CD4-positive, alpha-beta T cell treated with Interferon gamma for 1 hour (primary cell): ENCODE results near the gene NEK1.
"Not testable (repeated sequence)": the region's sequence is repeated elsewhere in the genome, so short reads cannot be mapped to it uniquely, and the experiment has no call there.

Source experiments
- DNase-seq: peaks from one replicate; pipeline ENCODE4 v3.0.0-alpha.2; 2020

The NEK1 gene

DNA sequence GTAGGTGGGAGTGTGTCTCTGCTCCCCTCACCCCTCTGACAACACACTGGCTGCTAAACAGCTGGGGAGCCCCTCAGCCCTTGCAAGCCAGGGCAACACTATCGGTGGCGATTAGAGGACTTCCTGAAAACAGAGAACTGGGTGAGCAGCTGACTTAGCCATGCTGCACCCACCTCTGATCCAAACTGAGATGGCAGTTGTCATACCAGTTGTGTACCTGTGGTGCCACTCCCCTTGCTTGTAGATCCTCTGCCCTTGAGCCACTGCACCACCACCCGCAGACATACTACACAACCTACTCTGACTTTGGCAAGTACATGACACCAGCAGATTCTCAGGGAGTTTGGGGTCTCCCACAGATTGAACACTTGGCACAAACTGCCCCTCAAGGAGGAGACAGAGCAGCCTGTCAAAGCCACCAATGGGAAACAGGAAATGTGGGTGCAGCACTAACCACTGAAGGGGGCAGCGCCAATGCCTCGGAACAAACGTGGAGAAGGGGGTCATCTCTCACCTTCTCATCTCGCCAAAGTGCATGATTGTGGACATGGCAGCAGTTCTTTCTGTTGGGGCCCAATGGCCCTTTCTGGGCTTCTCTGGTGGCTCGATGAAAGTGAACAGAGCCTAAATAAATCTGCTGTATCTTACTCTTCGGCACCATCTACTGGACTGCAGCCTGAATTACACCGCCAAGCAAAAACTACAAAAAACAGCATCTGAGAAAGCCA, 119.8 kb downstream of the NEK1 start:
- peak; percentile 2 for DNase-seq

DNA sequence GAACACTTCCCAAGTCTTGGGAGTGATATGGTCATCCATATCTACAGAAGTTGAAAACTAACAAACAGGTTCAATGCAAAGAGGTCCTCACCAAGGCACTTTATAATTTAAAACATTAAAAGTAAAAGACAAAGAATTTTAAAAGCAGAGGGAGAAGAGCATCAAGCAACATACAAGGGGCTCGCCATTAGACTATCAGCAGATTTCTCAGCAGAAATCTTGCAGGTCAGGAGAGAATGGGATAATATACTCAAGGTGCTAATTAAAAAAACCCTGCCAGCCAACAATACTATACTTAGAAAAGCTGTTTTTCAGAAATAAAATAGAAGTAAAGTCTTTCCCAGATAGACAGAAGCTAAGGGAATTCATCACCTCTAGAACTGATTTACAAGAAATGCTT, 121.2 kb downstream of the NEK1 start:
- no peak for DNase-seq

DNA sequence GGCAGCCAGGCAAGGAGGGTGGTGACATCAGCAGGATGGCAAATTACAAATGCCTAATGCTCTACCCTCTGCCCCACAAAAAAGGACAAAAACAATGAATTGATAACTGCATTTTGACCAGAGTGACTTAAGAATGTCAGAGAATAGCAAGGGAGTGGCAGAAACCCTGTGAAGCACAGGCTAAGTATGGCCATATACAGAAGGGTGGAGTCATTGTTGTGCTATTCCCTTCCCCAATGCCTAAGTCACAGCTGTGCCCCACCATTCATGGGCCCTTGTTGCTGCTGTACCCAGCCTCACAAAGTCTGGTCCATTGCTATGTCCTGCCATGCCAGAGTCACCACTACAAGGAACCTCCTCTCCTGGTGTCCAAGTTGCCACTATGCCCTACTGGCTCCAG, 123.1 kb downstream of the NEK1 start:
- DNase-seq, result no peak

DNA sequence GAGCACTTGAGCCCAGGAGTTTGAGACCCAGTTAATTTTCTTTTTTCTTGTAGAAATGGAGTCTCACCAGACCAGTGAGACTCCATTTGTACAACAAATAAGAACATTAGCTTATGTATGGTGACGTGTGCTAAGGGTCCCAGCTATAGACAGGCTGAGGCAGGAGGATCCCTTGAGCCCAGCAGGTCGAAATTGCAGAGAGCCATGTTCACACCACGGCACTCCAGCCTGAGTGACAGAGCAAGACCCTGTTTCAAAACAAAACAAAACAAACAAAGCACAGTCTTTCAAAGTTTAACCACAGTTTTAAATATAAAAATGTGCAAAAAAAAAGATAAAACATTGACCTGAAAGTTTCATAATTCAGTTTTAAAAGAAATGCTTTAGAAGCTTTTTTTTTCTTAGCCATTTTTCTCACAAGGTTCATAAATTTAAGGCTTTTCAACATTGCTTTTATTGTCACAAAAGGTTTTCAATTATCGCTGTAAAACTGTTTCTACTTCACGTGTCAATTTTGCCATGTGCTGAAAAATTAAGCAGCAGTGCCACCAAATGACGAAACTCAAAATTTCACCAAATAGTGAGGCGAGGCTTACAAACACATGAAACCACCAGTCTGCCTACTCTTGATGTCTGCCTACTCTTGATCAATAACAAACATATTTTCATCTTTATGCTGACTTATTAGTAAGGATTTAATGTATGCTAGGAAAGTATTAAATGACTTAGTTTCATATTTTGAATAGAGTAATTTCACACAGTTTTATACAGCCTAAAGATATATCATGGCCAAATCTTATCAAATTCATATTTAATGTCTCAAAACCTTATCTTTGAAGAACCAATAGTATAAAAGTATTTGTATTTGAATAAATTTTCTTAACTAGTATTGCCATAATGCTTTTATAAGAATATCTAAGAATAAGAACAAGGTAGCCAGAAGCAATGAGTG, 126.3 kb downstream of the NEK1 start:
- peak; percentile 2 for DNase-seq

DNA sequence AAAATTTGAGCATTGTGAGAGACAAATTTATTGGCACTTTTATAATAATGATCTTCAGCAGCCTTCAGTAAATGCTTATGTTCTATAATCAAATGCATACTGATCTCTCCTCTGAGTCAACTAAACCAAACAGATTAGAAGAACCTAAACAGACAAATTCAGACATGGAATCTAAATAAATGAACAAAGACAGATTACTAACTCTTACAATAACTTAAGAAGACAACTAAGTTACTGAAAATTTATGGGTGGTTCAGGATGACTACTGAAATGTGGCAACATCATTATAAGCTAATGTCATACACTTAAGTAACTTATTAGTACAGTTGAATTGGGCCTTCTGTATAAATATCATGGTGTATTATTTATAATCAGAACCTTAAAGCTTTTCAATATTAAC, 127.3 kb downstream of the NEK1 start:
- no peak for DNase-seq

DNA sequence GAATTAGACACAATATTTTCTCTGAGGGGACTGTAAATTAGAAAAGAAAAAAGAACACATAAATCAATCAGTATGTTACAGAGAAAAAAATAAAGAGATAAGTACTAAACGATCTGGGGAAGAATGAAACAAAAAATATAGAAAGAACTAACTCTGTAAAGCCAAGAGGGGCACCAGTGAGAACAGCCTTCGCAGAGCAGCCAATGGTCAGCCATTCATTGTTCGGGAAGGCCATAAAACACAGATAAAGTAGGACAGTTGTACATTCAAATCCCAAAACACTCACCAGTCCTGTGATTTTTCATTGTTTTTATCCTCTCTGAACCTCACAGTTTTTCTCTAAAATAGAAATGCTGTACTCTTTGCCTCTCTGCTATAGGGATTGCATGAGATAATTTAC, 127.9 kb downstream of the NEK1 start:
- DNase-seq, result no peak

DNA sequence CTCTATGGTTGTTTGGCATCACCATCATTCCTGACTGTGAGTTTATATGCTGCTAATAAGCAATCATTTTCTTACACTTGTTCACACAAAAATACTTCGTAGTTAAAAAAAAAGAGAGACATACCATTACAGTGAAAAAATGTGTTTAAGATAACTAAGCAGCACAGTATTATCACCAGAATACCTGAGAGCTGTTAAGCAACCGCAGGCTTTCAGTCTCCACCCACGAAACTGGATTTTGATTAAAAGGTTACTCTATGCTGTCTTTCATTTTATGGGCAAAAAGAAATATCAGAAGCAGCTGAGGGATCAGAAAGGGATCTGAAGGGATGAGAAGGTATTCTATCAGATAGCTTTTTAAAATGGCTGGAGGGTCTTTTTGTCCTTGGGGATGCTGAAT, 148.3 kb downstream of the NEK1 start:
- DNase-seq, result no peak

DNA sequence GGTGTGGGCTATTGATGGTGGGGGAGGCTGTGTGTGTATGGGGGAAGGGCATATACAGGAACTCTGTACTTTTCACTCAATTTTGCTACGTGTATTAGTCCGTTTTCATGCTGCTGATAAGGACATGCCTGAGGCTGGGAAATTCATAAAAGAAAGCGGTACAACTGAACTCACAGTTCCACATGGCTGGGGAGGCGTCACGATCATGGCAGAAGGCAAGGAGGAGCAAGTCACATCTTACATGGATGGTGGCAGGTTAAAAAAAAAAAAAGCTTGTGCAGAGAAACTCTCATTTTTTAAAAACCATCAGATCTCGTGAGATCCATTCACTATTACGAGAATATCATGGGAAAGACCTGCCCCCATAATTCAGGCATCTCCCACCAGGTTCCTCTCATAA, 152.3 kb downstream of the NEK1 start:
- no peak for DNase-seq

DNA sequence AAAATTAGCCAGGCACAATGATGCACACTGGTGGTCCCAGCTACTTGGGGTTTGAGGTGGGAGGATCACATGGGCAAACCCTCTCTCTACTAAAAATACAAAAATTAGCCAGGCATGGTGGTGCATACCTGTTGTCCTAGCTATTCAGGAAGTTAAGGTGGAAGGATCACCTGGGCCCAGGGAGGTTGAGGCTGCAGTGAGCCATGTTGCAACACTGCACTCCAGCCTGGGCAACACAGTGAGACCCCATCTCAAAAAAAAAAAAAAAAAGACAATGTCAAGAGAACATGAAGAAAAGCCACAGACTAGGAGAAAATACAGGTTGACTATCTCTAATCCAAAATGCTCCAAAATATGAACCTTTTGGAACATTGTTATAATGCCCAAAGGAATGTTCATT, 153.8 kb downstream of the NEK1 start:
- no peak for DNase-seq

DNA sequence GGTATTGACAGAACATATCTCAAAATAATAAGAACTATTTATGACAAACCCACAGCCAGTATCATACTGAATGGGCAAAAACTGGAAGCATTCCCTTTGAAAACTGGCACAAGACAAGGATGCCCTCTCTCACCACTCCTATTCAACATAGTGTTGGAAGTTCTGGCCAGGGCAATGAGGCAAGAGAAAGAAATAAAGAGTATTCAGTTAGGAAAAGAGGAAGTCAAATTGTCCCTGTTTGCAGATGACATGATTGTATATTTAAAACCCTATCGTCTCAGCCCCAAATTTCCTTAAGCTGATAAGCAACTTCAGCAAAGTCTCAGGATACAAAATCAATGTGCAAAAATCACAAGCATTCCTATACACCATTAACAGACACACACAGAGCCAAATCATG, 159.7 kb downstream of the NEK1 start:
- DNase-seq, result not testable (repeated sequence)

DNA sequence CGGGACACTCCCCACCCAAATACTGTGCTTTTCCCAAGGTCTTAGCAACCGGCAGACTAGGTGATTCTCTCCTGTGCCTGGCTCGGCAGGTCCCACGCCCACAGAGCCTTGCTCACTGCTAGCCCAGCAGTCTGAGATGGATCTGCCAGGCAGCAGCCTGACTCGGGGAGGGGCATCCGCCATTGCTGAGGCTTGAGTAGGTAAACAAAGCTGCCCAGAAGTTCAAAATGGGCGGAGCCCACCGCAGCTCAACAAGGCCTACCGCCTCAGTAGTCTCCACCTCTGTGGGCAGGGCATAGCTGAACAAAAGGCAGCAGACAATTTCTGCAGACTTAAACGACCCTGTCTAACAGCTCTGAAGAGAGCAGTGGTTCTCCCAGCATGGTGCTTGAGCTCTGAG, 163.4 kb downstream of the NEK1 start:
- not testable (repeated sequence) for DNase-seq

DNA sequence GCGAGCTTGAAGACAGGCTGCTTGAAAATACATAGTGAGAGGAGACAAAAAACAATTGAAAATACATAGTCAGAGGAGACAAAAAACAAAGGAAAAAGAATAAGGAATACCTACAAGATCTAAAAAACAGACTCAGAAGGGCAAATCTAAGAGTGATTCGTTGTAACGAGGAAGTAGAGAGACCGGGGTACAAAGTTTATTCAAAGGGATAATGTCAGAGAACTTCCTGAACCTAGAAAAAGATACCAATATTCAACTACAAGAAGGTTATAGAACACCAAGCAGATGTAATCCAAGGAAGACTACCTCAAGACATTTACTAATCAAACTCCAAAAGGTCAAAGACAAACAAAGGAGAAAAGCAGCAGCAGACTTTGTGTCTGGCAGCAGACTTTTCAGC, 165.6 kb downstream of the NEK1 start:
- no peak for DNase-seq

DNA sequence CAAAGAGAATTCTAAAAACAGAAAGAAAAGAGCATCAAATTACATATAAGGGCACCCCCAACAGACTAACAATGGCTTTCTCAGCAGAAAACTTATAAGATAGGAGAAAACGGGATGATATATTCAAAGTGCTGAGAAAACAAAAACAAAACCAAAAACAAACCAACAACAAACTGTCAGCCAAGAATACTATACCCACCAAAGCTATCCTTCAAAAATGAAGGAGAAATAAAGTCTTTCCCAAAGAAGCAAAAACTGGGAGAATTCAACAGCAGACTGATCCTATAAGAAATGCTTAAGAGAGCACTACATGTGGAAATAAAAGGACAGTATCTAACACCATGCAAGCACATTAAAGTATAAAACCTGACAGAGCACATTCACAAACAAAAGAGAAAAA, 168.6 kb downstream of the NEK1 start:
- no peak for DNase-seq

DNA sequence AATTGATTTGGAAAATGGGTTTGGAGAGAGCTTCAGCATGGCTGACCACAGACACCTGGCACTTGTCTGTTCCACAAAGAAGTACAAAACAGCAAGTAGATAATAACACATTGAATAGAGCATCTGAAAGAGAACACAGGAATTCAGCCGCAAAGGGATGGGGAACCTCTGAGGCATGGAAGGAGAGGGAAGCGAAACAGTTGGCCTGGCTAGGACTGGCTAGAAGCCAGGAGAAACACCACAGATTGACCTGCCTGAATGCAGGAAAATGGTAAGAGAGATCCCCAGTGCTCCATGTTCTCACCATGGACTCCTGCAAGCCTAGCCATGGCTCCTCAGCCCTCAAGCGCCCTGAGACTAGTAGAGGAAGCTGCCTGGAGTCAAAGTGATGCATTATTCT, 171.9 kb downstream of the NEK1 start:
- no peak for DNase-seq

DNA sequence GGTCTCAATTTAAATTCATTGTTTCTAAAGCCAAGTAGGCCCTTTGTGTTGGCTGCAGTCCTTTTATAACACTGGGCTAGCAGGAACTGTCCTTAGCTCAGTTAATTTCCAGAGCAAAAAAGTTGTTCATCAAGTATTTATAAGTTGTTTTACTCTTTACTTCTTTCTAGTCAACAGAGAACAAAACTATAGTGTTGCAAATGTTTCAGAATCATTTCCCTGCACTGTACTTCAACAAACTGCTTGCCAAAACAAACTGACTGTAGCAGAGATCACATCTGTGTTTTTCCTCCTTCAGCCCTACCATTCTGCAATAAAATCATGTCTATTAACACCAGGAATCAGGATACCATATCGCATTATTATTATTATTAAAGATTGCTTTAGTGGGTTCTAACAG, 173.1 kb downstream of the NEK1 start:
- DNase-seq, result no peak

DNA sequence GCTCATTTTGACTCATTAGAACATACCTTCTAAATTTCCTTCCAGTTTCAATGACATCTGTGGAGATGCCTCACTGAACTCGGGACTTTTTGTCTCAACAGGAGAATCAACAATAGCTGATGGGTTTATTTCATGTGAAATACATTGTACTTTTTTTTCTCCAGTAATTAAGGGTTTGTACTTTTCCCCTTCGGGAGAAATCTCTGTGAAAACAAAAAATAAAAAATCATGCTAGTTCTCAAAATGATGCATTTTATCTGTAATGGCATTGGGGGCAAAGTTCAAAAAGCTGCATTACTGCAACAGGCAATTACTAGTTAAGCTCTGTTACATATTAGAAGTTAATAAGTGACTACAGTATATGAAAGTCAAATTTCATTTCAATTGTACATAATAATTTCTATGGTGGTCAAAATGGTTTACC, 174.3 kb downstream of the NEK1 start:
- DNase-seq, result no peak

DNA sequence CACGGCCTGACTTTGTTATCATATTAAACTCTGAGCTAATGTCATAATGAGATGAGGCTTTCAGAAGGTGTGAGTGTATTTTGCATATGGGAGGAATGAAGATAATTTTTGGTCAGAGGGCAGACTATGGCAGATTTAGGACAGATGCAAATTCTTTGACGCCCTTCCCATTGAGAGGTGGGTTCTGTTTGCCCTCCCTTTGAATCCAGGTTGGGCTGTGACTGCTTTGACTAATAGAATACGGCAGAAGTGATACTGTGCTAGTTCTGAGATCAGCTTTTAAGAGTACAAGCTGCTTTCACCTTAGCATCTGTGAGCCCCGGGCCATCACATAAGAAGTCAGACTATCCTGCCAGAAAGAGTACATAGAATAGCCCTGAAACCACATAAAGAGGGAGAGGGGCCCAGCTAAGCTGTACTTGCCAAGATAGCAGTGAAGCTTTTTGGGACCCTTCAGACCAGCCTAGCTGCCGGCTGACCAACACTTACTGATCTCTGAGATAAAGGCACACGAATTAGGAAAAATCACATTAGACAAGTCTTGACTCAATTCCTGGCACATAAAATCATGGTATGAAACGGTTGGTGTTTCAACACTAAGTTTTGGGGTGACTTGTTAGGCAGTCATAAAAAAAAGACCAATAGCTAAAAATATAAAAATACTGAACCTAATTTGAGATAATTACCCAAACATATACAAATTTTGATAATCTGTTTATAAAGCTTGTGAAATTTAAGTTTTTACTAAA, 174.9 kb downstream of the NEK1 start:
- no peak for DNase-seq

DNA sequence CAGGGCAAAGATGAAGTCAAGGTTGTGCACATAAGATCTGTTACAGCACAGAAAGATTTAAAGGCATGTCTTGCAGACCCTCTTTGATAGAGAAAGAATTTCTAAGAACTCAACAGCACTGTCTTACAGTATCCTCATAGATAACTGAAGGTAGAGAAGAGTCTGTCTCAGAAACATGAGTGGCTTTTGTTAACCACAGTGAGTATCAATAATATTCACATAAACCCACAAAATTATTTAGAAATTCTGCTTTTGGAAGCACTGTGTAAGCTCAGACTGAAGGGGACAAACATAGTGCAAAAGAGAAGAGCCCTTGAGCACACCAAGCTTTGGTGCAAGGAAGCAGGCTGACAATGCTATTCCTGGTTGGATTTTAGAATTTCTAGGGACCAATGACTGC, 175.6 kb downstream of the NEK1 start:
- DNase-seq, result no peak

DNA sequence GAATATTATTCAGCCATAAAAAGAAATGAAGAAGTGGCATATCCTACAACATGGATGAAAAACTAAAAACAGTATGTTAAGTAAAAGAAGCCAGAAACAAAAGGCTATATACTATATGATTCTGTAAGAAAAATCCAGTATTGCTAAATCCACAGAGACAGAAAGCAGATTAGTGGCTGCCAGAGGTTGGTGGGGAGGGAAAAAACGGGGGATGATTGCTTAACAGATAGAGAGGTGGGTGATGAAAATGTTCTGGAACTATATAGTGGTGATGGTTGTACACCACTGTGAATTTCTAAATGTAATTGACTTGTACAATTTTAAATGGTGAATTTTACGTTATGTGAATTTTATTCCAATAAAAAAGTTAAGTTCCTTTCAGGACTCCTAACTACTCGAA, 184.0 kb downstream of the NEK1 start:
- DNase-seq, result no peak

DNA sequence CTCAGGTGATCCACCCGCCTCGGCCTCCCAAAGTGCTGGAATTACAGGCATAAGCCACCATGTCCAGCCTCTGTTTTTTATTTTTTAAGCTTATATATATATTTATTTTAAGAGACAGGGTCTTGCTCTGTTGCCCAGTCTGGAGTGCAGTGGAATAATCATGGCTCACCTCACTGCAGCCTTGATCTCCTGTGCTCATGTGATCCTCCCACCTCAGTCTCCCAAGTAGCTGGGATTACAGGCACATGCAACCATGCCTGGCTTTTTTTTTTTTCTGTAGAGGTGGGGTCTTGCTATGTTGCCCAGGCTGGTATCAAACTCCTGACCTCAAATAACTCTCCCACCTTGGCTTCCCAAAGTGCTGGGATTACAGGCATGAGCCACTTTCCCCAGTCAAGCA, 184.7 kb downstream of the NEK1 start:
- DNase-seq, result not testable (repeated sequence)

DNA sequence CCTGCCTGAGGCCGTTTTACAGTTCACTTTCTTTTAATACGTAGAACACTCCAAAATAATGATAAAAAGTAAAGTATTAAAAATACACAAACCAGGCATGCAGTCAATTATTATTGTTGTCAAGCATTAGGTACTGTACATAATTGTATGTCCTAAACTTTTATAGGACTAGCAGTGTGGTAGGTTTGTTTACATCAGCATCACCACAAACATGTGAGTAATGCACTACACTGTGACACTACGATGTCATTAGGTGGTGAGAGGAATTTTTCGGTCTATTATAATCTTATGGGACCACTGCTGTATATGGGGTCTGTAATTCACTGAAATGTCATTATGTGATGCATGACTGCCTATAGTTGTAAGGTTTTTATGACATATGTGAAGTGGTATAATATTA, 192.1 kb downstream of the NEK1 start:
- DNase-seq, result no peak

DNA sequence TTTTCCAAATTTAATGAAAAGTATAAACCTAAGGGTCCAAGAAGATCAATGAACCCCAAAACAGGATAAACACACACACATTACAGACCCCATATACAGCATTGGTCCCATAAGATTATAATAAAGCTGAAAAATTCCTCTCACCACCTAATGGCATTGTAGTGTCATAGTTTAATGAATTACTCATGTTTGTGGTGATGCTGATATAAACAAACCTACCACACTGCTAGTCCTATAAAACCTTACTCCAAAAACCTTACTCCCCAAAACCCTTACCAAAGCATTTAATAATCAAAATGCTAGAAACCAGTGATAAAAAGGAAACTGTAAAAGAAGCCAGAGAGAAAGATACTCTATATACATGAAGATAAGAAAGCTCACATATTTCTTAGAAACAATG, 193.5 kb downstream of the NEK1 start:
- DNase-seq, result no peak

DNA sequence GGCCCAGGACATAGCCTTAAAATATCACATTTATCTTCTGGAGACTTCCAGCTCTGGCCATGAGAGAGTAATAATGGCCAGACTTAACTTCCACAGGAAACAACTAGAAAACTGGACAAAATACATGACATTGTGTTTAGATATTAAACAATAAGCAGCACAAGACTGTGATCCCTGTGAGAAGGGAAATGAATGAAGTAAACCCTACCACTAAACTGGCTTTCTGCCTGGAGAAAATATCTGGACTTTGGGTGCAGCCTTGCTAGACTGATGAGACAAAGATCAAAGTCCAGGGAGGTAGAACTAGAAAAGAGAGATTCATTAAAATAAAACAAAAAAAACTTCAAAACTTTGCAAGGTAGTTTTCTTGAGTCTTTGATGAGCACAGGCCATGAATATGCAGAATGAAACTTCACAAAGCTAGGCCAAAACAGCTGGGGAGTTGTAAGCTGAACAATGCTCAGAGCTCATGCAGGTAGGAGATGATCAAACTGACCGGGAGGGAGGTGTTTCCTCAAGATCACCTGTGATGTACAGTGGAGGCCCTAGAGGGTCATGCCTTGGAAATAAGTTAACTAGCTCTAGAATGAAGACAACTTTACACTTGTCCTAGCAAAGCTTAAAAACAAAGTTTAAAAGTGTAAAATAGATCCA, 194.6 kb downstream of the NEK1 start:
- no peak for DNase-seq
